NT2/D1 (cell line): ENCODE data around the gene MMP24.

Experiments used
- DNase-seq: peaks from one replicate; pipeline ENCODE4 v3.0.0-alpha.2; 2011; ENCODE audit warnings: low read depth, low spot score
- H3K27me3 ChIP-seq: 2 replicates; pipeline ENCODE4 v1.6.0; 2011; ENCODE audit warnings: mild to moderate bottlenecking; ENCODE audit not compliant: insufficient read length, insufficient read depth
- H3K36me3 ChIP-seq: 2 replicates; pipeline ENCODE4 v1.6.1; 2011; ENCODE audit warnings: mild to moderate bottlenecking, low read length, mixed read lengths; ENCODE audit not compliant: insufficient read depth, insufficient read length
- H3K4me1 ChIP-seq: 2 replicates; pipeline ENCODE4 v1.5.1; 2011; ENCODE audit not compliant: insufficient read depth, insufficient read length
- H3K4me3 ChIP-seq: 2 replicates; pipeline ENCODE4 v1.5.1; 2011; ENCODE audit warnings: low read depth; ENCODE audit not compliant: insufficient read length
- H3K9ac ChIP-seq: 2 replicates; pipeline ENCODE4 v1.6.0; 2011; ENCODE audit warnings: low read depth; ENCODE audit not compliant: insufficient read length
- H3K9me3 ChIP-seq: 2 replicates; pipeline ENCODE4 v1.5.1; 2011; ENCODE audit warnings: mild to moderate bottlenecking, low read length; ENCODE audit not compliant: insufficient read depth
- SUZ12 ChIP-seq: IDR thresholded peaks from 2 replicates; pipeline ENCODE4 v1.6.1; 2011; ENCODE audit not compliant: insufficient read length, insufficient read depth; ENCODE audit errors: extremely low read depth
- YY1 ChIP-seq: IDR thresholded peaks from 2 replicates; pipeline ENCODE4 v1.6.1; 2011; ENCODE audit not compliant: insufficient read length, insufficient read depth
- ZNF274 ChIP-seq: IDR thresholded peaks from 2 replicates; pipeline ENCODE4 v1.6.1; 2011; ENCODE audit warnings: mild to moderate bottlenecking, low read depth, low read length

Gene MMP24

DNA sequence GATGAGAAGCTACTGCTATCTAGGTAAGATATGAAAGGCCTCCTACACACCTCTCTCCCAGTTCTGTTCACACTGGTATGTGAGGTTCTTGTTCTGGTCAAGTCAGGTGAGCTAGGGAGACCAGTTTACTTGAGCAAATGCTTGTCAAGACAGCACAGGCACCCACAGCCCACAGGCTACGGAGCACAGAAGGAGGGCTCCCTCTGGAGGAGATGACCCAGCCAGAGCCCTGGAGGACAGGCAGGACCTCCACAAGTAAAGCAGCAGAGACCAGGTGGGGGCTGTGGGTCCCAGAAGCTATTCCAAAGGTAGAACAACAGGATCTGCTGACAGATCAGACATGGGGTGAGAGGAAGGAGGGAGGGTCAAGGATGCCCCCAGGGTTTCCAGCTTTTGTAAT lies 38.3 kb downstream of the MMP24 start:
- no peak for DNase-seq
- Histone ChIP-seq H3K36me3 (peaks cover 29% of the 10 kb centered on the region), H3K9ac (no peak overlapping the region), H3K27me3 (no peaks in the 10 kb centered on the region), H3K4me1 (peaks cover 44% of the 10 kb centered on the region), H3K4me3 (no peak overlapping the region), H3K9me3 (no peaks in the 10 kb centered on the region)
- TF ChIP-seq YY1 (no peak), ZNF274 (no peak), SUZ12 (no peak)

DNA sequence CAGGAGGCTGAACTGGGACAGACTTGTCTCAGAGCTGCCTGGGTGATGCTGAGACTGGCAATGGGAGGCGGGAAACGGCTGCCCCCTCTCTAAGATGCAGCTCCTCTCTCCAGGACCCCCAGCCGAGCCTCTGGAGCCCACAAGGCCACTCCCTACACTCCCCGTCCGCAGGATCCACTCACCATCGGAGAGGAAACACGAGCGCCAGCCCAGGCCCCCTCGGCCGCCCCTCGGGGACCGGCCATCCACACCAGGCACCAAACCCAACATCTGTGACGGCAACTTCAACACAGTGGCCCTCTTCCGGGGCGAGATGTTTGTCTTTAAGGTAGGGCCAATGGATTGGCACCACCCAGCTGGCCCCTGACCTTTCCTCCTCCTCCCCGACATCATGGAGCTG lies 40.6 kb downstream of the MMP24 start:
- H3K27me3 ChIP-seq = no peaks in the 10 kb centered on the region
- peaks cover 43% of the 10 kb centered on the region for H3K4me1 ChIP-seq
- peaks cover 52% of the 10 kb centered on the region for H3K36me3 ChIP-seq
- H3K4me3 ChIP-seq = no peak overlapping the region
- TF ChIP-seq ZNF274 = no peak
- TF ChIP-seq YY1 = no peak
- TF ChIP-seq SUZ12 = no peak
- H3K9me3 ChIP-seq = no peaks in the 10 kb centered on the region
- no peak overlapping the region for H3K9ac ChIP-seq
- no peak for DNase-seq

DNA sequence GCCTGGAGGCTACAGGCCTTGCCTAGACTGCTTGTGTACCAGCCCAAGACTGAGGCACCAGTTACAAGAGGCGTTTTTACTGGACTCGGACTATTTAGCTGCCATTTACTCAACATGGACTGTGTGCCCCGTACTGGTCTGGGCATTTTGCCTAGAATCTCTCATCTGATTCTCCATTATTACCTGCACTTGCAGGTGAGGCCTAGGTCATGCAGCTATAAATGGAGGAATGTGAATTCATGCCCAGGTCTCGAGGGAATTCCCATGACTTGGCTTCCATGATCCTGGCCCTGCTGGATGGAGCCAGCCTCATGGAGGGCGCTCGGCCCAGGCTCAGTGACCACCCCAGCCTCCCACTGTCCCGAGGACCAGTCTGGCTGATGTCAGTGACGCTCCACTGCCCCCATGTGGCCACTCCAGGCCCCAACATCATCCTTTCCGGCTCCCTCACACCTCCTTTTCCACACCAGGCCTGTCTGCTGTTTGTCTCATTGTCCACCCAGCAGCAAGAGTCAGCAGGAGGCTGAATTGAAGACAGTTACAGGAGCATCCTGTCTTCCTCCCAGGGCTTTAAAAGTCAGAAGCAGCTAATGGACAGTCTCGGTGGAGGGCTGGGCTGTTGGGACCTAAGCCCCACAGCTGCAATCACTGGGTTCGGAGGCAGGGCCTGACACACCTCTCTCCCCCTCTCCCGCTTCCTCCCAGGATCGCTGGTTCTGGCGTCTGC lies 42.7 kb downstream of the MMP24 start:
- Histone ChIP-seq H3K4me3 (no peak overlapping the region), H3K36me3 (peaks cover 71% of the 10 kb centered on the region), H3K9me3 (no peaks in the 10 kb centered on the region), H3K4me1 (peaks cover 34% of the 10 kb centered on the region), H3K9ac (peak overlapping the region; percentile 34), H3K27me3 (no peaks in the 10 kb centered on the region)
- DNase-seq = peak; percentile 80
- no peak for TF ChIP-seq ZNF274
- no peak for TF ChIP-seq SUZ12
- no peak for TF ChIP-seq YY1

DNA sequence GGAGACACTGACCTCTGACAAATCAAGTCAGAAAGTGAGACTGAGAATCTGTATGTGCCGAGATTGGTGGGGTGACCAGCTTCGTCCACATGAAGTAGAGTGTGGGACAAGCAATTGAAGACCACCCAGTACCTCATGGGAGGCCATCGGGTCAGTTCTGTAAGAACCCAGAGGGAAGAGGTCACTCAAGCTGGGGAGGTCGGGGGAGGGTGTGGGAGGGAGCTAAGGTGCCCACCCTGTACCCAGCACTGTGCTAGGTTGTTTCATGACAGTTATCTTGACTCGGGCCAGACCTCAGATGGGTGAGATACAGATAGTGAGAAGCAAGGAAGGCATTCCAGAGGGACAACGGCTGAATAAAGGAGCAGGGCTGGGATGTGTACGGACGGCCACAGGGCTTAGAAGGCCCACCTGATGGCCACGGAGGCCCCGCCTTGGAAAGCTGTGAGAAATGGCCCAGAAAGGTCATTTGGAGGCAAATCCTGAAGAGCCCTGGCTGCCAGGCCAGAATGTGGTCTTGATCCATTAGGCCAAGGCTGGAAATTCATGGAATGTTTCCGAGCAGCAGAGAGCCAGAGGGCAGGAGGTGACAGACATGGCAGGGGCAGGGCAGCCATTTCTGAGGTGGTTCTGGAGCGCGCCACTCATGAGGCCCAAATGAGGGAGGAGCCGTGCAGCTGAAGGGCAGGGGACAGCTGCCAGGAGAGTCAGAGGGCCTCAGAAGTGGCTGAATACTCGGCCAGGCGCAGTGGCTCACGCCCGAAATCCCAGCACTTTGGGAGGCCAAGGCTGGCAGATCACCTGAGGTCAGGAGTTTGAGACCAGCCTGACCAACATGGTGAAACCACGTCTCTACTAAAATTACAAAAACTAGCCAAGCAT lies 43.8 kb downstream of the MMP24 start:
- TF ChIP-seq ZNF274 = no peak
- no peak for TF ChIP-seq YY1
- no peak for TF ChIP-seq SUZ12
- Histone ChIP-seq H3K36me3 (peaks cover 81% of the 10 kb centered on the region), H3K9me3 (no peaks in the 10 kb centered on the region), H3K4me3 (no peak overlapping the region), H3K4me1 (peaks cover 30% of the 10 kb centered on the region), H3K27me3 (no peaks in the 10 kb centered on the region), H3K9ac (peak overlapping the region; percentile 13)
- DNase-seq = no peak

DNA sequence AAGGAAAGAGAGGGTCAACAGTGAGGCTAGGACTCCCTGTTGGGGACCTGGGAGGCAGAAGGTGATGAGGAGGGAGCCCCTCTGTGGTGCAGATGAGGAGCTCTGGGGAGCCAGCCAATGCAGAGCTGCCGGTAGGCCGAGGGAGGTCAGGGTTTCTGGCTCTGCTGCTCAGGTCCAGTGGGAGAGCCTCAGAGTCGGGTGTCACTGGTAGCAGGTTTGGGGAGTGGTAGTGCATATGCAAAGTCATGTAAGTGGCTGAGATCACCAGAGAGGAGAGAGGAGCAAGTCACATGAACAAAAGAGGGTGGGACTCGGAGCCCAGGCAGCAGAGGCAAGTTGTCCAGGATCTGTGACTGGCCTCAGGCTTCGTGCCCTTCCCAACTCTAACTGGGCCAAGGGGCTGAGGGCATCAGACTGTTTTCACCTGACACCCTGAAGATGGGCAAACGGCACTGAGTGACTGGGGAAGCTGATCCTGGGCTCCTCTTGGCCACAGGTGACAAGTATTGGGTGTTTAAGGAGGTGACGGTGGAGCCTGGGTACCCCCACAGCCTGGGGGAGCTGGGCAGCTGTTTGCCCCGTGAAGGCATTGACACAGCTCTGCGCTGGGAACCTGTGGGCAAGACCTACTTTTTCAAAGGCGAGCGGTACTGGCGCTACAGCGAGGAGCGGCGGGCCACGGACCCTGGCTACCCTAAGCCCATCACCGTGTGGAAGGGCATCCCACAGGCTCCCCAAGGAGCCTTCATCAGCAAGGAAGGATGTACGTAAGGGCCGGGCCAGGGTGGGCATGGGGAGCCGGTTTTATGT lies 44.8 kb downstream of the MMP24 start:
- H3K27me3 ChIP-seq = no peaks in the 10 kb centered on the region
- H3K9ac ChIP-seq = no peak overlapping the region
- H3K4me1 ChIP-seq = peaks cover 38% of the 10 kb centered on the region
- H3K36me3 ChIP-seq = peaks cover 87% of the 10 kb centered on the region
- TF ChIP-seq SUZ12 = no peak
- TF ChIP-seq YY1 = no peak
- no peak for TF ChIP-seq ZNF274
- H3K4me3 ChIP-seq = no peak overlapping the region
- no peaks in the 10 kb centered on the region for H3K9me3 ChIP-seq
- DNase-seq = no peak

DNA sequence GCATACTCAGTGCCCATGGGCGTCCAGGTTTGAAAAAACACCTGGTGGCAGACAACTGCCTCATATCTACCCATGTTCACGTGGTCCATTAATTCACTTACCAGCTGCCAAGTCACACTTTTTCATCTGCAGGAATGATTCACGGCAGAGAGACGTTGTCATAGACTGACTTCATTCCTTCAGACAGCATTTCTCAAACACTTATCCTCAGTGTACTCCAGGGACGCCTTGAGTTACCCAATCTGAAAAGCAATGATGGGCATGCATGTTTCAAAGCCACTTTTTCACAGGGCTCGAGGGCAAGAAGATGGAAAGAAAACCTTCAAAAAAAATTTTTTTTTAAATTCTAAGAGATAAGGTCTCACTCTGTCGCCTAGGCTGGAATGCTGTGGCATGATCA lies 45.4 kb downstream of the MMP24 start:
- DNase-seq = no peak
- Histone ChIP-seq H3K27me3 (no peaks in the 10 kb centered on the region), H3K36me3 (peaks cover 90% of the 10 kb centered on the region), H3K9ac (no peak overlapping the region), H3K4me1 (peaks cover 43% of the 10 kb centered on the region), H3K9me3 (no peaks in the 10 kb centered on the region), H3K4me3 (no peak overlapping the region)
- TF ChIP-seq YY1 (no peak), SUZ12 (no peak), ZNF274 (no peak)

- DNase-seq = no peak
- Histone ChIP-seq H3K9ac (no peak overlapping the region), H3K9me3 (no peaks in the 10 kb centered on the region), H3K4me1 (peaks cover 39% of the 10 kb centered on the region), H3K4me3 (no peak overlapping the region), H3K27me3 (no peaks in the 10 kb centered on the region), H3K36me3 (peaks cover 82% of the 10 kb centered on the region)
- no peak for TF ChIP-seq YY1
- TF ChIP-seq SUZ12 = no peak
- no peak for TF ChIP-seq ZNF274
Observed at GRCh38 chr20:35273449-35274171, 47.1 kb downstream of the MMP24 start.
